Measurements from ENCODE around the gene WDR47.
"Not testable (repeated sequence)": the region's sequence is repeated elsewhere in the genome, so short reads cannot be mapped to it uniquely, and the experiment has no call there.

WDR47 gene

DNA sequence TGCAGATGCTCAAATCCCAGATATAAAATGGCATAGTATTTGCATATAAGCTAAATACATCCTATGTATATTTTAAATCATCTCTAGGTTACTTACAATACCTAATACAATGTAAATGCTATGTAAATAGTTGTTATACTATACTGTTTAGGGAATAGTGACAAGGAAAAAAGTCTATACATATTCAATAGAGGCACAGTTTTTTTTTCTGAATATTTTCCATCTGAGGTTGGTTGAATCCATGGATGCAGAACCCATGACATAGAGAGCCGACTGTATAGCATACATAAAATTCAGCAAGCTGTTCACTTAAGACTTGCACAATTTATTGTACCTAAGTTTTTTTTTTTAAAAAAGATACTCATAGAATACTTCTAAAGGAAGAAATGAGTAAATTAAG lies 27.4 kb upstream of the WDR47 start:
- no peak for DNase-seq (ENCODE audit: extremely low read depth, low read depth)
- H3K4me3 ChIP-seq (replicated peaks; ENCODE audit: low read depth, low read length) = no peak overlapping the region
- TF ChIP-seq, protein P1, sequence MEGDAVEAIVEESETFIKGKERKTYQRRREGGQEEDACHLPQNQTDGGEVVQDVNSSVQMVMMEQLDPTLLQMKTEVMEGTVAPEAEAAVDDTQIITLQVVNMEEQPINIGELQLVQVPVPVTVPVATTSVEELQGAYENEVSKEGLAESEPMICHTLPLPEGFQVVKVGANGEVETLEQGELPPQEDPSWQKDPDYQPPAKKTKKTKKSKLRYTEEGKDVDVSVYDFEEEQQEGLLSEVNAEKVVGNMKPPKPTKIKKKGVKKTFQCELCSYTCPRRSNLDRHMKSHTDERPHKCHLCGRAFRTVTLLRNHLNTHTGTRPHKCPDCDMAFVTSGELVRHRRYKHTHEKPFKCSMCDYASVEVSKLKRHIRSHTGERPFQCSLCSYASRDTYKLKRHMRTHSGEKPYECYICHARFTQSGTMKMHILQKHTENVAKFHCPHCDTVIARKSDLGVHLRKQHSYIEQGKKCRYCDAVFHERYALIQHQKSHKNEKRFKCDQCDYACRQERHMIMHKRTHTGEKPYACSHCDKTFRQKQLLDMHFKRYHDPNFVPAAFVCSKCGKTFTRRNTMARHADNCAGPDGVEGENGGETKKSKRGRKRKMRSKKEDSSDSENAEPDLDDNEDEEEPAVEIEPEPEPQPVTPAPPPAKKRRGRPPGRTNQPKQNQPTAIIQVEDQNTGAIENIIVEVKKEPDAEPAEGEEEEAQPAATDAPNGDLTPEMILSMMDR (IDR thresholded peaks at IDR 0.05; ENCODE audit: low read depth, low read length, missing control alignments) = no peak

- no peak overlapping the region for H3K4me3 ChIP-seq (replicated peaks; ENCODE audit: low read depth, low read length)
- DNase-seq (ENCODE audit: extremely low read depth, low read depth) = no peak
- TF ChIP-seq, protein P1 (IDR thresholded peaks at IDR 0.05; ENCODE audit: low read depth, low read length, missing control alignments) = no peak
These were observed 26.0 kb upstream of the WDR47 start for GRCh38 chr1:109067883-109068282.

DNA sequence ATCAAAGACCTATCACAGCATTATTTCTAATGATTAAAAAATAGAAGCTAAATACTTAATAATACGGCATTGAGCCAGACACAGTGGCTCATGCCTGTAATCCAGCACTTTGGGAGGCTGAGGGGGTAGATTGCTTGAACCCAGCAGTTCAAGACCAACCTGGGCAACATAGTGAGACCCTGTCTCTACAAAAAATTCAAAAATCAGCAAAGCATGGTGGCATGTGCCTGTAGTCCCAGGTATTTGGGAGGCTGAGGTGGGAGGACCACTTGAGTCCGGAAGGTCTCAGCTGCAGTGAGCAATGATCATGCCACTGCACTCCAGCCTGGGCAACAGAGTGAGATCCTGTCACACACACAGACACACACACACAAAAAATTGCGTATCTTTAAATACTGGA lies 23.2 kb upstream of the WDR47 start:
- no peak overlapping the region for H3K4me3 ChIP-seq (replicated peaks; ENCODE audit: low read depth, low read length)
- DNase-seq (ENCODE audit: extremely low read depth, low read depth) = no peak
- TF ChIP-seq, protein P1 (IDR thresholded peaks at IDR 0.05; ENCODE audit: low read depth, low read length, missing control alignments) = no peak

DNA sequence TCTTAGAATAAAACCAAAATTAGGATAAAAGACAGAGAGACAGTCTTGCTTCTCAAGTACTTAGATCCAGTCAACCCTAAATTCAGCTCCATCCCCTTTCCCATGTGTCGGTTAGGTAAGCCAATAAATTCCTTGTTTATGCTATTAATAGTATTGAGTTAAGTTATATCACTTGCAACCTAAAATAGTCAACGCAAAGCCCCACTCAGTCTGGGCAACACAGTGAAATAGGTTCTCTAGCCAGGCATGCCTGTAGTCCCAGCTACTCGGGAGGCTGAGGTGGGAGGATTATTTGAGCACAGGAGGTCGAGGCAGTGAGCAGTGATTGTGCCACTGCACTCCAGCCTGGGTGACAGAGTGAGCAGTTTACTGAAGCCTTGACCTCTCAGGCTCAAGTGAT lies 19.3 kb upstream of the WDR47 start:
- DNase-seq (ENCODE audit: extremely low read depth, low read depth) = no peak
- TF ChIP-seq, protein P1 (IDR thresholded peaks at IDR 0.05; ENCODE audit: low read depth, low read length, missing control alignments) = no peak
- no peak overlapping the region for H3K4me3 ChIP-seq (replicated peaks; ENCODE audit: low read depth, low read length)

DNA sequence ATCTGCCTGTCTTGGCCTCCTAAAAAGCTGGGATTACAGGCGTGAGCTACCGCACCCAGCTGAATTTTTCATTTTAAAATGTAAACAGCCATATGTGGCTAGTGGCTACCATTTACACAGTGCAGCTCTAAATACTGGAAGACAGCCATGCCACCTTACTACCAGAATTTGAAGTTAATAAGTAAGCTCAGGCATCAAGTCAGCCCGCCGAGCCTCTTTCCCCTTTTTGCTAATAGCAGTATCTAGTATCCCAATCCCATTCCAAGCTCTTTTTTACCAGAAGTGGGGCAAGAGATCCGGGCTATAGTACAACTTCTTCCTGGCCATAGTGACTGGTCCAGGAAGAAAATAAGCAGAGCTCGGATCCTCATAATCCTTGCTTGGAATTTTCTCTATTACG lies 18.8 kb upstream of the WDR47 start:
- no peak for DNase-seq (ENCODE audit: extremely low read depth, low read depth)
- H3K4me3 ChIP-seq (replicated peaks; ENCODE audit: low read depth, low read length) = no peak overlapping the region
- TF ChIP-seq, protein P1 (IDR thresholded peaks at IDR 0.05; ENCODE audit: low read depth, low read length, missing control alignments) = no peak

- no peak overlapping the region for H3K4me3 ChIP-seq (replicated peaks; ENCODE audit: low read depth, low read length)
- DNase-seq (ENCODE audit: extremely low read depth, low read depth) = no peak
- TF ChIP-seq, protein P1 (IDR thresholded peaks at IDR 0.05; ENCODE audit: low read depth, low read length, missing control alignments) = no peak
These were observed 17.1 kb upstream of the WDR47 start for GRCh38 chr1:109059026-109059425.

DNA sequence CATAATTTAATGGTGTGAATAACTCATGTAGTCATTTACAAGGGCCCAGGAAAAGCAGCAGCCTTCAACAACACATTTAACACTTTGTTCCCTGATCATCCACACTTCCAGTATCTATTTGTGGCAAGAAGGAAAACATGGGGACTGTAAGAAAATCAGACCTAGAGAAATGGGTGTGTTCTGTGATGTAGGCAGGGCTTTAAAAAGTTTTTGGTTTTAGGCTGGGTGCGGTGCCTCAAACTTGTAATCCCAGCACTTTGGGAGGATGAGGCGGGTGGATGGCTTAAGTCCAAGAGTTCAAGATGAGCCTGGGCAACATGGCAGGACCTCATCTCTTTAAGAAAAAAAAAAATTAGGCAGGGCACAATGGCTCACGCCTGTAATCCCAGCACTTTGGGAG lies 14.2 kb upstream of the WDR47 start:
- DNase-seq (ENCODE audit: extremely low read depth, low read depth) = no peak
- H3K4me3 ChIP-seq (replicated peaks; ENCODE audit: low read depth, low read length) = no peak overlapping the region
- TF ChIP-seq, protein P1 (IDR thresholded peaks at IDR 0.05; ENCODE audit: low read depth, low read length, missing control alignments) = no peak

GRCh38 chr1:109052145-109052544 lies 10.2 kb upstream of the WDR47 start:
- DNase-seq (ENCODE audit: extremely low read depth, low read depth); H3K4me3 ChIP-seq (replicated peaks; ENCODE audit: low read depth, low read length): not testable (repeated sequence)
